ENCODE results near the gene KRTAP19-1. TPM values are rescaled to one million over a fixed set of nuclear protein-coding genes. Genes with fewer than 3 reads are reported as not detected.

KRTAP19-1 gene
- total and polyA plus RNA-seq, 11 donors: not detected

- no peak for TF ChIP-seq CTCF (IDR thresholded peaks at IDR 0.05)
- TF ChIP-seq POLR2A (IDR thresholded peaks at IDR 0.05): no peak
Observed at GRCh38 chr21:30486180-30486579, 6.0 kb upstream of the KRTAP19-1 start.

GRCh38 chr21:30482130-30482529 lies 2.0 kb upstream of the KRTAP19-1 start:
- H3K4me1 ChIP-seq: peaks cover 0 to 13% (median 0%) of the 10 kb centered on the region in 12 donors
- peak in 1 of 5 donors; percentile 9 for DNase-seq
- intact Hi-C loops (cut with DNase I): loop anchor here in 1 of 10 donors (10.0 kb wide), 1 partner anchor 83 kb away; the partner anchor contains the start of gene KRTAP19-7
- no peaks in the 10 kb centered on the region for H3K27me3 ChIP-seq
- no peak for TF ChIP-seq POLR2A (IDR thresholded peaks at IDR 0.05)
- TF ChIP-seq CTCF (IDR thresholded peaks at IDR 0.05): no peak
- no peaks in the 10 kb centered on the region for H3K36me3 ChIP-seq
- 33 to 51% (median 39%) methylated on average over 2 of the region's 2 CpGs for WGBS, 4 donors
- H3K27ac ChIP-seq: peak overlapping the region in 6 of 12 donors; percentile 44 to 78 (median 65)
- peaks cover 0 to 8% (median 0%) of the 10 kb centered on the region in 12 donors for H3K9me3 ChIP-seq
- no peak overlapping the region for H3K4me3 ChIP-seq
- ATAC-seq: peak; percentile 80 to 91 (median 88)

More at GRCh38 chr21:30486180-30486579, 6.0 kb upstream of the KRTAP19-1 start:
- Histone ChIP-seq H3K27me3 (no peaks in the 10 kb centered on the region), H3K9me3 (peaks cover 0 to 11% (median 0%) of the 10 kb centered on the region in 12 donors), H3K4me1 (peaks cover 0 to 7% (median 0%) of the 10 kb centered on the region in 12 donors), H3K36me3 (no peaks in the 10 kb centered on the region), H3K27ac (no peak overlapping the region), H3K4me3 (no peak overlapping the region)
- intact Hi-C loops (cut with DNase I): loop anchor here in 1 of 10 donors (10.0 kb wide), 1 partner anchor 79 kb away; the partner anchor contains the start of gene KRTAP19-7
- WGBS, 4 donors: 63 to 67% (median 65%) methylated on average over 1 to 2 of the region's 2 CpGs
- DNase-seq (no peak), ATAC-seq (no peak)

- WGBS, 4 donors: 19 to 30% (median 25%) methylated on average over 4 of the region's 4 CpGs
- H3K4me1 ChIP-seq: peaks cover 0 to 13% (median 0%) of the 10 kb centered on the region in 12 donors
- DNase-seq (no peak), ATAC-seq (peak in 3 of 4 donors; percentile 19 to 72 (median 66))
- no peaks in the 10 kb centered on the region for H3K9me3 ChIP-seq
- no peak for TF ChIP-seq CTCF (IDR thresholded peaks at IDR 0.05)
- TF ChIP-seq POLR2A (IDR thresholded peaks at IDR 0.05): no peak
- H3K4me3 ChIP-seq: no peak overlapping the region
- intact Hi-C loops (cut with DNase I): no loop called here
- H3K27ac ChIP-seq: peak overlapping the region in 7 of 12 donors; percentile 6 to 70 (median 32)
- H3K27me3 ChIP-seq: no peaks in the 10 kb centered on the region
- H3K36me3 ChIP-seq: no peaks in the 10 kb centered on the region
Observed at GRCh38 chr21:30479259-30479658, 908 bp downstream of the KRTAP19-1 start.

- ATAC-seq (no peak), DNase-seq (no peak)
- no peaks in the 10 kb centered on the region for H3K9me3 ChIP-seq
- H3K27ac ChIP-seq: peak overlapping the region in 3 of 12 donors; percentile 32 to 70 (median 53)
- 19 to 31% (median 27%) methylated on average over 3 of the region's 3 CpGs for WGBS, 4 donors
- H3K4me1 ChIP-seq: peaks cover 0 to 13% (median 0%) of the 10 kb centered on the region in 12 donors
- H3K36me3 ChIP-seq: no peaks in the 10 kb centered on the region
- intact Hi-C loops (cut with DNase I): no loop called here
- TF ChIP-seq CTCF (IDR thresholded peaks at IDR 0.05) (no peak), POLR2A (IDR thresholded peaks at IDR 0.05) (no peak)
- no peak overlapping the region for H3K4me3 ChIP-seq
- H3K27me3 ChIP-seq: no peaks in the 10 kb centered on the region
Observed at GRCh38 chr21:30478004-30478403, 2.2 kb downstream of the KRTAP19-1 start.

Measured in heart left ventricle (tissue), 16 donors.